ENCODE measurements around the gene KIF1A. TPM values are rescaled to one million over a fixed set of nuclear protein-coding genes. Genes with fewer than 3 reads are reported as not detected.

The KIF1A gene
- total and polyA plus RNA-seq, 2 of the 8 experiments (the other 6 are each of a cell fraction or from before 2014, with no cell fraction given): 61.3 to 281 TPM

GRCh38 chr2:240858871-240859270 is 38.9 kb upstream of the KIF1A start:
- H2BK12ac ChIP-seq (ENCODE audit: low read depth, low read length): no peak overlapping the region
- FAIRE-seq (no peak), DNase-seq (ENCODE audit: low read depth in 1 of 2, low spot score in 2 of 2) (no peak)
- no peak overlapping the region for H2AFZ ChIP-seq (ENCODE audit: low read length)
- no peaks in the 10 kb centered on the region for H4K20me1 ChIP-seq (replicated peaks in 1 of 2; ENCODE audit: control insufficient read depth in 1 of 2, insufficient read depth in 2 of 2, low read length in 2 of 2)
- no peak overlapping the region for H3K9ac ChIP-seq (replicated peaks in 1 of 4; ENCODE audit: extremely low read depth in 1 of 4, low read depth in 3 of 4, low read length in 3 of 4)
- peaks cover 0 to 7% of the 10 kb centered on the region in 2 experiments; a peak in 1 of 4 replicates for H3K9me3 ChIP-seq (ENCODE audit: insufficient read depth in 2 of 2, low read depth in 1 of 2, low read length in 1 of 2)
- 88% methylated on average over 10 of the region's 10 CpGs; no CpG with 5 or more reads in 1 of the 2 experiments for WGBS, 2 experiments (ENCODE audit: extremely low coverage in 1 of 2, insufficient coverage in 1 of 2, insufficient read length in 1 of 2, insufficient replicate concordance in 2 of 2, low coverage in 1 of 2, low lambda C conversion rate in 2 of 2, missing lambda C conversion rate in 1 of 2)
- H4K5ac ChIP-seq (ENCODE audit: insufficient read length, low read depth, low read length): no peak overlapping the region
- CTCF ChIA-PET (ENCODE audit: partially characterized antibody): interaction anchor here (1.1 to 2.6 kb wide), 3 partner anchors 9 to 67 kb away, joined by 3 to 6 read pairs (median 3); no protein-coding TSS in a partner anchor
- POLR2A ChIA-PET (ENCODE audit: partially characterized antibody): no interaction called here
- H3K4ac ChIP-seq (replicated peaks; ENCODE audit: insufficient read length, low read depth, low read length): no peak overlapping the region
- peak overlapping the region; percentile 13; the same call in 1 of the 2 replicates for H2BK20ac ChIP-seq (ENCODE audit: low read length)
- H3K56ac ChIP-seq (replicated peaks; ENCODE audit: insufficient read length, low read depth, low read length): no peak overlapping the region
- H2BK120ac ChIP-seq (replicated peaks; ENCODE audit: low read depth, low read length): no peak overlapping the region
- H3K4me2 ChIP-seq (ENCODE audit: insufficient read depth in 1 of 2, low read depth in 2 of 2, low read length in 2 of 2): no peak overlapping the region
- TF ChIP-seq CHD1 (IDR thresholded peaks at IDR 0.05; ENCODE audit: low read depth, low read length): no peak
- TF ChIP-seq TEAD4 (IDR thresholded peaks at IDR 0.05; ENCODE audit: low read depth, low read length): no peak
- no peak for TF ChIP-seq SIX5 (IDR thresholded peaks at IDR 0.05; ENCODE audit: low read depth, low read length)
- no peak for TF ChIP-seq CTBP2 (IDR thresholded peaks at IDR 0.05; ENCODE audit: borderline replicate concordance, insufficient read depth, insufficient read length, low read length)
- no peak for TF ChIP-seq RNF2 (IDR thresholded peaks at IDR 0.05; ENCODE audit: borderline replicate concordance, low read depth, low read length, missing control alignments, poor library complexity, severe bottlenecking)
- TF ChIP-seq BACH1 (IDR thresholded peaks at IDR 0.05; ENCODE audit: low read length): no peak
- no peak for TF ChIP-seq CREB1 (IDR thresholded peaks at IDR 0.05)
- H3K4me1 ChIP-seq (replicated peaks in 1 of 4; ENCODE audit: control insufficient read depth in 3 of 4, insufficient read depth in 4 of 4, low read length in 3 of 4): no peaks in the 10 kb centered on the region
- no peak overlapping the region for H3K27ac ChIP-seq (ENCODE audit: low read depth, low read length)
- no peak overlapping the region for H3K23ac ChIP-seq (ENCODE audit: insufficient read length)
- H3K18ac ChIP-seq (ENCODE audit: extremely low read depth, low read length): no peak overlapping the region
- H3K23me2 ChIP-seq (ENCODE audit: low read depth, low read length): no peaks in the 10 kb centered on the region
- H2AK5ac ChIP-seq (ENCODE audit: low read depth, low read length): no peak overlapping the region
- no peak overlapping the region for H2BK5ac ChIP-seq (ENCODE audit: low read depth, low read length)
- no peak overlapping the region for H3K4me3 ChIP-seq (ENCODE audit: extremely low read depth in 1 of 4, insufficient read depth in 2 of 4, low read depth in 3 of 4, low read length in 4 of 4)
- no peak overlapping the region for H2BK15ac ChIP-seq (ENCODE audit: low read length)
- H3K14ac ChIP-seq (ENCODE audit: insufficient read length): no peak overlapping the region
- no peak overlapping the region for H4K8ac ChIP-seq (ENCODE audit: extremely low read depth, insufficient read depth, low read length)
- no peaks in the 10 kb centered on the region for H3K79me2 ChIP-seq (ENCODE audit: control insufficient read depth in 1 of 2, insufficient read depth in 2 of 2, low read length in 2 of 2)
- no peak overlapping the region for H4K91ac ChIP-seq (replicated peaks; ENCODE audit: insufficient read length, low read length)
- no peaks in the 10 kb centered on the region for H3K27me3 ChIP-seq (replicated peaks in 1 of 4; ENCODE audit: control insufficient read depth in 3 of 4, extremely low read depth in 1 of 4, insufficient read depth in 3 of 4, low read length in 3 of 4)
- H3K79me1 ChIP-seq (ENCODE audit: low read depth, low read length): no peaks in the 10 kb centered on the region
- H3K36me3 ChIP-seq (ENCODE audit: control insufficient read depth in 2 of 4, insufficient read depth in 4 of 4, low read length in 3 of 4): no peaks in the 10 kb centered on the region
